Measurements from ENCODE around the gene MBLAC1. TPM values are rescaled to one million over a fixed set of nuclear protein-coding genes. Genes with fewer than 3 reads are reported as not detected.

MBLAC1 gene
- total and polyA plus RNA-seq, 9 of the 15 experiments (the other 6 are each of a cell fraction or from before 2014, with no cell fraction given) = 0.03 to 3.1 (median 0.52) TPM

GRCh38 chr7:100167912-100168323 is 41.2 kb downstream of the MBLAC1 start (continued):
- TF ChIP-seq SRSF7 (optimal IDR thresholded peaks at IDR 0.05; ENCODE audit: low read depth, low read length) (no peak), SMC3 (conservative IDR thresholded peaks at IDR 0.05; ENCODE audit: insufficient read depth, low read depth, low read length) (no peak), ZNF717 (CRISPR knock-in tag; IDR thresholded peaks at IDR 0.05) (no peak), TOE1 (IDR thresholded peaks at IDR 0.05; ENCODE audit: borderline replicate concordance) (peak; percentile 90), TOE1 (CRISPR knock-in tag; IDR thresholded peaks at IDR 0.05; ENCODE audit: borderline replicate concordance, low read depth) (no peak), ZNF592 (IDR thresholded peaks at IDR 0.05) (no peak), ZNF12 (CRISPR knock-in tag; IDR thresholded peaks at IDR 0.05) (no peak), KAT8 (IDR thresholded peaks at IDR 0.05; ENCODE audit: low read depth) (no peak), HDAC2 (IDR thresholded peaks at IDR 0.05) (peak; percentile 94; the same call in 1 of the 2 replicates), THRB (CRISPR knock-in tag; conservative IDR thresholded peaks at IDR 0.05) (peak; percentile 85; the same call in 1 of the 2 replicates)
- TF ChIP-seq, protein P1, sequence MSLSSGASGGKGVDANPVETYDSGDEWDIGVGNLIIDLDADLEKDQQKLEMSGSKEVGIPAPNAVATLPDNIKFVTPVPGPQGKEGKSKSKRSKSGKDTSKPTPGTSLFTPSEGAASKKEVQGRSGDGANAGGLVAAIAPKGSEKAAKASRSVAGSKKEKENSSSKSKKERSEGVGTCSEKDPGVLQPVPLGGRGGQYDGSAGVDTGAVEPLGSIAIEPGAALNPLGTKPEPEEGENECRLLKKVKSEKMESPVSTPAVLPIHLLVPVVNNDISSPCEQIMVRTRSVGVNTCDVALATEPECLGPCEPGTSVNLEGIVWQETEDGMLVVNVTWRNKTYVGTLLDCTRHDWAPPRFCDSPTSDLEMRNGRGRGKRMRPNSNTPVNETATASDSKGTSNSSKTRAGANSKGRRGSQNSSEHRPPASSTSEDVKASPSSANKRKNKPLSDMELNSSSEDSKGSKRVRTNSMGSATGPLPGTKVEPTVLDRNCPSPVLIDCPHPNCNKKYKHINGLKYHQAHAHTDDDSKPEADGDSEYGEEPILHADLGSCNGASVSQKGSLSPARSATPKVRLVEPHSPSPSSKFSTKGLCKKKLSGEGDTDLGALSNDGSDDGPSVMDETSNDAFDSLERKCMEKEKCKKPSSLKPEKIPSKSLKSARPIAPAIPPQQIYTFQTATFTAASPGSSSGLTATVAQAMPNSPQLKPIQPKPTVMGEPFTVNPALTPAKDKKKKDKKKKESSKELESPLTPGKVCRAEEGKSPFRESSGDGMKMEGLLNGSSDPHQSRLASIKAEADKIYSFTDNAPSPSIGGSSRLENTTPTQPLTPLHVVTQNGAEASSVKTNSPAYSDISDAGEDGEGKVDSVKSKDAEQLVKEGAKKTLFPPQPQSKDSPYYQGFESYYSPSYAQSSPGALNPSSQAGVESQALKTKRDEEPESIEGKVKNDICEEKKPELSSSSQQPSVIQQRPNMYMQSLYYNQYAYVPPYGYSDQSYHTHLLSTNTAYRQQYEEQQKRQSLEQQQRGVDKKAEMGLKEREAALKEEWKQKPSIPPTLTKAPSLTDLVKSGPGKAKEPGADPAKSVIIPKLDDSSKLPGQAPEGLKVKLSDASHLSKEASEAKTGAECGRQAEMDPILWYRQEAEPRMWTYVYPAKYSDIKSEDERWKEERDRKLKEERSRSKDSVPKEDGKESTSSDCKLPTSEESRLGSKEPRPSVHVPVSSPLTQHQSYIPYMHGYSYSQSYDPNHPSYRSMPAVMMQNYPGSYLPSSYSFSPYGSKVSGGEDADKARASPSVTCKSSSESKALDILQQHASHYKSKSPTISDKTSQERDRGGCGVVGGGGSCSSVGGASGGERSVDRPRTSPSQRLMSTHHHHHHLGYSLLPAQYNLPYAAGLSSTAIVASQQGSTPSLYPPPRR (CRISPR knock-in tag; IDR thresholded peaks at IDR 0.05; ENCODE audit: borderline replicate concordance) = 0 out of 2 replicates have a peak, but pooled peaks have one; percentile 60
- TF ChIP-seq, protein P2, sequence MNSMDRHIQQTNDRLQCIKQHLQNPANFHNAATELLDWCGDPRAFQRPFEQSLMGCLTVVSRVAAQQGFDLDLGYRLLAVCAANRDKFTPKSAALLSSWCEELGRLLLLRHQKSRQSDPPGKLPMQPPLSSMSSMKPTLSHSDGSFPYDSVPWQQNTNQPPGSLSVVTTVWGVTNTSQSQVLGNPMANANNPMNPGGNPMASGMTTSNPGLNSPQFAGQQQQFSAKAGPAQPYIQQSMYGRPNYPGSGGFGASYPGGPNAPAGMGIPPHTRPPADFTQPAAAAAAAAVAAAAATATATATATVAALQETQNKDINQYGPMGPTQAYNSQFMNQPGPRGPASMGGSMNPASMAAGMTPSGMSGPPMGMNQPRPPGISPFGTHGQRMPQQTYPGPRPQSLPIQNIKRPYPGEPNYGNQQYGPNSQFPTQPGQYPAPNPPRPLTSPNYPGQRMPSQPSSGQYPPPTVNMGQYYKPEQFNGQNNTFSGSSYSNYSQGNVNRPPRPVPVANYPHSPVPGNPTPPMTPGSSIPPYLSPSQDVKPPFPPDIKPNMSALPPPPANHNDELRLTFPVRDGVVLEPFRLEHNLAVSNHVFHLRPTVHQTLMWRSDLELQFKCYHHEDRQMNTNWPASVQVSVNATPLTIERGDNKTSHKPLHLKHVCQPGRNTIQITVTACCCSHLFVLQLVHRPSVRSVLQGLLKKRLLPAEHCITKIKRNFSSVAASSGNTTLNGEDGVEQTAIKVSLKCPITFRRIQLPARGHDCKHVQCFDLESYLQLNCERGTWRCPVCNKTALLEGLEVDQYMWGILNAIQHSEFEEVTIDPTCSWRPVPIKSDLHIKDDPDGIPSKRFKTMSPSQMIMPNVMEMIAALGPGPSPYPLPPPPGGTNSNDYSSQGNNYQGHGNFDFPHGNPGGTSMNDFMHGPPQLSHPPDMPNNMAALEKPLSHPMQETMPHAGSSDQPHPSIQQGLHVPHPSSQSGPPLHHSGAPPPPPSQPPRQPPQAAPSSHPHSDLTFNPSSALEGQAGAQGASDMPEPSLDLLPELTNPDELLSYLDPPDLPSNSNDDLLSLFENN (IDR thresholded peaks at IDR 0.05; ENCODE audit: low read depth in 2 of 2, low read length in 2 of 2) = no peak
